WTC11 (cell line): ENCODE measurements around the gene APOL6. TPM values are rescaled to one million over a fixed set of nuclear protein-coding genes. Genes with fewer than 3 reads are reported as not detected.
"Not testable (repeated sequence)": the region's sequence is repeated elsewhere in the genome, so short reads cannot be mapped to it uniquely, and the experiment has no call there.

ENCODE experiments used
- ATAC-seq: fragments of 200-7000 bp; cut with Tn5 transposase; 2 replicates; pipeline ENCODE4 v1.10.0; 2021; ENCODE audit warnings: mild to moderate bottlenecking, moderate library complexity
- CTCF ChIA-PET: fragments of 300-600 bp; sonication (Branson Sonifier 250); formaldehyde crosslinking; loops from one replicate; lab custom pipeline; 2021; ENCODE audit warnings: antibody characterized with exemption; lab: Charles Lee
- POLR2A ChIA-PET: fragments of 350-600 bp; sonication (Branson Sonifier 250); formaldehyde crosslinking; loops from one replicate; lab custom pipeline; 2021; ENCODE audit warnings: antibody characterized with exemption; lab: Charles Lee
- DNase-seq: peaks from one replicate; pipeline ENCODE4 v3.0.0; 2021; ENCODE audit warnings: low spot score
- H3K27ac Mint-ChIP-seq: 2 replicates; pipeline ENCODE4 v1.8.0; 2021; ENCODE audit warnings: mixed read lengths
- H3K27me3 Mint-ChIP-seq: 2 replicates; pipeline ENCODE4 v1.8.0; 2021; ENCODE audit warnings: low read depth, mild to moderate bottlenecking, moderate library complexity, mixed read lengths
- H3K36me3 Mint-ChIP-seq: 2 replicates; pipeline ENCODE4 v1.8.0; 2021; ENCODE audit warnings: mixed read lengths
- H3K4me1 Mint-ChIP-seq: 2 replicates; pipeline ENCODE4 v1.8.0; 2022; ENCODE audit warnings: mixed read lengths
- H3K4me3 Mint-ChIP-seq: 2 replicates; pipeline ENCODE4 v1.8.0; 2021; ENCODE audit warnings: mild to moderate bottlenecking, moderate library complexity, mixed read lengths
- H3K9me3 Mint-ChIP-seq: 2 replicates; pipeline ENCODE4 v1.8.0; 2021; ENCODE audit warnings: mixed read lengths
- CBFB ChIP-seq: sonication (generic); formaldehyde crosslinking; IDR thresholded peaks from 2 replicates; pipeline ENCODE4 v1.8.1; 2022; ENCODE audit warnings: mild to moderate bottlenecking, low read depth, missing genetic modification reagents
- CREB1 ChIP-seq: sonication (generic); formaldehyde crosslinking; IDR thresholded peaks from 2 replicates; pipeline ENCODE4 v1.8.0; 2023; ENCODE audit warnings: mild to moderate bottlenecking, missing genetic modification reagents
- CTCF ChIP-seq: fragments of 200-600 bp; IDR thresholded peaks from 2 replicates; pipeline ENCODE4 v1.8.0; 2022; ENCODE audit warnings: antibody characterized with exemption
- ESRRA ChIP-seq: sonication (generic); formaldehyde crosslinking; IDR thresholded peaks from 2 replicates; pipeline ENCODE4 v1.8.1; 2022; ENCODE audit warnings: mild to moderate bottlenecking, missing genetic modification reagents, borderline replicate concordance
- ETV6 ChIP-seq: sonication (generic); formaldehyde crosslinking; IDR thresholded peaks from 2 replicates; pipeline ENCODE4 v1.8.1; 2022; ENCODE audit warnings: mild to moderate bottlenecking, missing genetic modification reagents
- FOXP4 ChIP-seq: sonication (generic); formaldehyde crosslinking; IDR thresholded peaks from 2 replicates; pipeline ENCODE4 v1.8.0; 2022; ENCODE audit warnings: mild to moderate bottlenecking, missing genetic modification reagents
- GABPB1 ChIP-seq: sonication (generic); formaldehyde crosslinking; IDR thresholded peaks from 2 replicates; pipeline ENCODE4 v1.8.1; 2023; ENCODE audit warnings: mild to moderate bottlenecking, missing genetic modification reagents
- GTF2I ChIP-seq: fragments of 250-450 bp; sonication (Bioruptor Pico); conservative IDR thresholded peaks from 2 replicates; pipeline ENCODE4 v1.4.0; 2021; ENCODE audit warnings: mild to moderate bottlenecking
- IRF2 ChIP-seq: sonication (generic); formaldehyde crosslinking; IDR thresholded peaks from 2 replicates; pipeline ENCODE4 v1.8.0; 2022; ENCODE audit warnings: low read depth, missing genetic modification reagents, borderline replicate concordance
- MXD4 ChIP-seq: fragments of 250-450 bp; sonication (Bioruptor Pico); IDR thresholded peaks from 2 replicates; pipeline ENCODE4 v1.8.0; 2021; ENCODE audit warnings: mild to moderate bottlenecking, moderate library complexity, borderline replicate concordance
- OVOL2 ChIP-seq: fragments of 250-450 bp; sonication (Bioruptor Pico); IDR thresholded peaks from 2 replicates; pipeline ENCODE4 v1.9.0; 2021; ENCODE audit warnings: mild to moderate bottlenecking, borderline replicate concordance
- SMAD4 ChIP-seq: sonication (generic); formaldehyde crosslinking; IDR thresholded peaks from 2 replicates; pipeline ENCODE4 v1.8.0; 2022; ENCODE audit warnings: mild to moderate bottlenecking, missing genetic modification reagents
- TCF7 ChIP-seq: sonication (generic); formaldehyde crosslinking; IDR thresholded peaks from 2 replicates; pipeline ENCODE4 v1.8.0; 2022; ENCODE audit warnings: mild to moderate bottlenecking, low read depth, missing genetic modification reagents, moderate library complexity
- ZBTB43 ChIP-seq: sonication (generic); formaldehyde crosslinking; IDR thresholded peaks from 2 replicates; pipeline ENCODE4 v1.8.1; 2023; ENCODE audit warnings: mild to moderate bottlenecking, missing genetic modification reagents
- ZNF138 ChIP-seq: sonication (generic); formaldehyde crosslinking; conservative IDR thresholded peaks from 2 replicates; pipeline ENCODE4 v1.8.1; 2022; ENCODE audit warnings: mild to moderate bottlenecking, moderate library complexity, missing genetic modification reagents
- ZNF396 ChIP-seq: fragments of 250-450 bp; sonication (Bioruptor Pico); IDR thresholded peaks from 2 replicates; pipeline ENCODE4 v1.8.0; 2021; ENCODE audit warnings: mild to moderate bottlenecking, moderate library complexity, borderline replicate concordance
- ZNF416 ChIP-seq: fragments of 250-450 bp; sonication (Bioruptor Pico); IDR thresholded peaks from 2 replicates; pipeline ENCODE4 v1.9.0; 2021; ENCODE audit warnings: mild to moderate bottlenecking, inconsistent platforms
- ZNF423 ChIP-seq: fragments of 250-450 bp; sonication (Bioruptor Pico); IDR thresholded peaks from 2 replicates; pipeline ENCODE4 v2.1.2; 2022; ENCODE audit warnings: mild to moderate bottlenecking, moderate library complexity
- ZNF671 ChIP-seq: fragments of 250-450 bp; sonication (Bioruptor Pico); IDR thresholded peaks from 2 replicates; pipeline ENCODE4 v1.8.0; 2021; ENCODE audit warnings: mild to moderate bottlenecking
- ZSCAN18 ChIP-seq: fragments of 250-450 bp; sonication (Bioruptor Pico); IDR thresholded peaks from 2 replicates; pipeline ENCODE4 v2.1.2; 2022; ENCODE audit warnings: mild to moderate bottlenecking, moderate library complexity
- total RNA-seq: library from RNA; stranded (reverse); gene quantifications from 3 replicates; pipeline ENCODE4 v1.2.3, GENCODE V29; 2021
- TF ChIP-seq, protein P1 (sequence below): sonication (generic); formaldehyde crosslinking; IDR thresholded peaks from 2 replicates; pipeline ENCODE4 v1.8.1; 2023; ENCODE audit warnings: mild to moderate bottlenecking, missing genetic modification reagents, moderate library complexity
- TF ChIP-seq, protein P2 (sequence below): sonication (generic); formaldehyde crosslinking; IDR thresholded peaks from 2 replicates; pipeline ENCODE4 v1.8.1; 2022; ENCODE audit warnings: mild to moderate bottlenecking, missing genetic modification reagents, moderate library complexity, borderline replicate concordance
- TF ChIP-seq, protein P3 (sequence below): sonication (generic); formaldehyde crosslinking; IDR thresholded peaks from 2 replicates; pipeline ENCODE4 v1.8.1; 2022; ENCODE audit warnings: missing genetic modification reagents, borderline replicate concordance

APOL6 gene
- total RNA-seq, 1 experiment from 2014 or later, result 0.17 TPM

DNA sequence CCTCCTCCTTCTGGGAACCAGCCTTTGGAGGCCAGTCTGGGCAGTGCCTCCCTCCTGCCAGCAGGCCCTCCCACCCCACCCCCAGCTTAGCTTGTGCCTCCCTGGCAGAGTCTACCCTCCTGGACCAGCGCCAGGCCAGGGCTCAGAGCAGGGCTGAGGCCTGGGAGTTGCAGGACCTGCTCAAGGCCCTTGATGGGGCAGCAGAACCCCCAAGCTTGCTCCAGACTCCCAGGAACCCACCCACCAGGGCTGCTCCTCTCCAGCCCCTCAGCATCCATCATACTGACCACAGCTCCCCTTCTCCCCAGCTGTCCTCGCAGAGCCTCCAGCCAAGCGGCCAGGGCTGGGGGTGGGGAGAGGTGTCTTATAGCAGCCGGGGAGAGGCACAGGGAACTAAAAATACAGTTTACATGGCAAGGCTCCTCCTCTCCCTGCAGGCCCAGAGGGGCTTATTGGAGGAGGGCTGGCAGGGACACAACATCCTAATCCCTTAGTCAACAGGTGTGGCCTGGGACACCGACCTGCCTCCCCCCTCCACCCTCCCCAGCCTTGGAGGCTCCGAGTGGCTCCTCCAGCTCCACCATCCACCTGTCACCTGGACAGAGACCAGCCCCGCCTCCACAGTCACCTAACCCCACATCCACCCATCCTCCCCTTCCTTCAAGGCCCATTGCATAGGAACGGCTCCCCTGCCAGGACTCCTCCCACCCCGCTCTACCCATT, 25.9 kb upstream of the APOL6 start (continued):
- TF ChIP-seq, protein P1, sequence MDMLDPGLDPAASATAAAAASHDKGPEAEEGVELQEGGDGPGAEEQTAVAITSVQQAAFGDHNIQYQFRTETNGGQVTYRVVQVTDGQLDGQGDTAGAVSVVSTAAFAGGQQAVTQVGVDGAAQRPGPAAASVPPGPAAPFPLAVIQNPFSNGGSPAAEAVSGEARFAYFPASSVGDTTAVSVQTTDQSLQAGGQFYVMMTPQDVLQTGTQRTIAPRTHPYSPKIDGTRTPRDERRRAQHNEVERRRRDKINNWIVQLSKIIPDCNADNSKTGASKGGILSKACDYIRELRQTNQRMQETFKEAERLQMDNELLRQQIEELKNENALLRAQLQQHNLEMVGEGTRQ (CRISPR knock-in tag), result no peak
- TF ChIP-seq FOXP4 (no peak), ZNF671 (no peak), CTCF (no peak)

DNA sequence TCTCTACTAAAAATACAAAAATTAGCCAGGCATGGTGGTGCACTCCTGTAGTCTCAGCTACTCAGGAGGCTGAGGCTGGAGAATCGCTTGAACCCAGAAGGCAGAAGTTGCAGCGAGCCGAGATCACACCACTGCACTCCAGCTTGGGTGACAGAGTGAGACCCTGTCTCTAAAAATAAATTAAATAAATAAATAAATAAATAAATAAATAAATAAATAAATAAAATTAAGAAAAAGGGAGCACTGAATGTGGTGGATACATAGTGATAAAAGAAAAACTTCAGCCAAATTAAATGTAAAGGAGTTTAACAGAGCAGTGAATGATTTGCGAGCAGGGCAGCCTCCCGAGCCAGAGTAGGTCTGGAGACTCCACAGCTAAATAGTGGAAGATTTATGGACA, 24.4 kb upstream of the APOL6 start:
- H3K27ac Mint-ChIP-seq, H3K36me3 Mint-ChIP-seq, H3K4me3 Mint-ChIP-seq, DNase-seq, ATAC-seq, POLR2A ChIA-PET, H3K9me3 Mint-ChIP-seq, H3K27me3 Mint-ChIP-seq: not testable (repeated sequence)
- CTCF ChIA-PET, result interaction anchor here (1.2 kb wide), 1 partner anchor 273 kb away, joined by 3 read pairs; no protein-coding TSS in a partner anchor
- peaks cover 19% of the 10 kb centered on the region for H3K4me1 Mint-ChIP-seq

DNA sequence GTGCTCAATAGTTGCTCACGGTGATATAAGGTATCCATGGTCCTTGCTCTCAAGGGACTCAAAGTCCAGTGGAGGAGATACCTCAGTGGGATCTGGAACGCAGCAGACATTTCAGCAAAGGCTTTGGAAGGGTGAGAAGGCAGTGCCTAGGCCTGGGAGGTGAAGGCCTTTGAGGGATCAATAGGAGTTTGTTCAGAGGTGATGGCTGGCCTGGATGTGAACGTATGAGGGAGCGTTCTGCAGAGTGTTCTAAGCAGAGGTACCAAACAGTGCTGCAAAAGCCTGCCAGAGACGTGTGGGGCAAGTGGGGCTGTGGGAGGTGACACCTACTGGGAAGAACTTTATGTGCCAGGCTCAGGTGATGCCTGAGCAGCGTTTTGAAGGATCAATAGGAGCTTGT, 23.7 kb upstream of the APOL6 start:
- Mint-ChIP-seq H3K4me1 (peaks cover 22% of the 10 kb centered on the region), H3K9me3 (no peaks in the 10 kb centered on the region), H3K27me3 (no peaks in the 10 kb centered on the region), H3K27ac (no peak overlapping the region), H3K4me3 (no peak overlapping the region)
- POLR2A ChIA-PET, result no interaction called here
- DNase-seq, result no peak
- TF ChIP-seq, protein P2, sequence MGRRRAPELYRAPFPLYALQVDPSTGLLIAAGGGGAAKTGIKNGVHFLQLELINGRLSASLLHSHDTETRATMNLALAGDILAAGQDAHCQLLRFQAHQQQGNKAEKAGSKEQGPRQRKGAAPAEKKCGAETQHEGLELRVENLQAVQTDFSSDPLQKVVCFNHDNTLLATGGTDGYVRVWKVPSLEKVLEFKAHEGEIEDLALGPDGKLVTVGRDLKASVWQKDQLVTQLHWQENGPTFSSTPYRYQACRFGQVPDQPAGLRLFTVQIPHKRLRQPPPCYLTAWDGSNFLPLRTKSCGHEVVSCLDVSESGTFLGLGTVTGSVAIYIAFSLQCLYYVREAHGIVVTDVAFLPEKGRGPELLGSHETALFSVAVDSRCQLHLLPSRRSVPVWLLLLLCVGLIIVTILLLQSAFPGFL, result no peak
- TF ChIP-seq CREB1, result no peak
- TF ChIP-seq, protein P3, sequence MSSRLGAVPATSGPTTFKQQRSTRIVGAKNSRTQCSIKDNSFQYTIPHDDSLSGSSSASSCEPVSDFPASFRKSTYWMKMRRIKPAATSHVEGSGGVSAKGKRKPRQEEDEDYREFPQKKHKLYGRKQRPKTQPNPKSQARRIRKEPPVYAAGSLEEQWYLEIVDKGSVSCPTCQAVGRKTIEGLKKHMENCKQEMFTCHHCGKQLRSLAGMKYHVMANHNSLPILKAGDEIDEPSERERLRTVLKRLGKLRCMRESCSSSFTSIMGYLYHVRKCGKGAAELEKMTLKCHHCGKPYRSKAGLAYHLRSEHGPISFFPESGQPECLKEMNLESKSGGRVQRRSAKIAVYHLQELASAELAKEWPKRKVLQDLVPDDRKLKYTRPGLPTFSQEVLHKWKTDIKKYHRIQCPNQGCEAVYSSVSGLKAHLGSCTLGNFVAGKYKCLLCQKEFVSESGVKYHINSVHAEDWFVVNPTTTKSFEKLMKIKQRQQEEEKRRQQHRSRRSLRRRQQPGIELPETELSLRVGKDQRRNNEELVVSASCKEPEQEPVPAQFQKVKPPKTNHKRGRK, result no peak
- TF ChIP-seq ZBTB43 (CRISPR knock-in tag), result no peak
- no peak for TF ChIP-seq MXD4 (CRISPR knock-in tag)
- no peak for TF ChIP-seq IRF2 (CRISPR knock-in tag)
- TF ChIP-seq GABPB1 (CRISPR knock-in tag), result no peak
- TF ChIP-seq ZNF138 (CRISPR knock-in tag), result no peak
- TF ChIP-seq ETV6, result no peak
- TF ChIP-seq ZSCAN18 (CRISPR knock-in tag), result no peak
- TF ChIP-seq TCF7, result no peak
- no peak for TF ChIP-seq ZNF423 (CRISPR knock-in tag)
- TF ChIP-seq OVOL2, result no peak
- no peak for TF ChIP-seq ESRRA (CRISPR knock-in tag)
- no peak for TF ChIP-seq ZNF396 (CRISPR knock-in tag)
- TF ChIP-seq GTF2I (CRISPR knock-in tag), result no peak
- TF ChIP-seq SMAD4 (CRISPR knock-in tag), result no peak
- no peak for TF ChIP-seq CBFB (CRISPR knock-in tag)
- TF ChIP-seq ZNF416 (CRISPR knock-in tag), result no peak
- TF ChIP-seq, all 79 proteins: peak for 0
- no peak for ATAC-seq
- no peaks in the 10 kb centered on the region for H3K36me3 Mint-ChIP-seq
- CTCF ChIA-PET, result interaction anchor here (1.2 kb wide), 1 partner anchor 274 kb away, joined by 3 read pairs; no protein-coding TSS in a partner anchor
